HG03432 (cell line): Measurements from ENCODE around the gene TBC1D25.

Source experiments
- ATAC-seq: cut with Tn5 transposase; IDR thresholded peaks from one replicate; pipeline ENCODE4 v1.9.1; 2021; ENCODE audit warnings: mild to moderate bottlenecking, moderate library complexity; ENCODE audit not compliant: unreplicated experiment

TBC1D25 gene

GRCh38 chrX:48599341-48599740 is 59.8 kb downstream of the TBC1D25 start:
- ATAC-seq = no peak

GRCh38 chrX:48600226-48600625 is 60.7 kb downstream of the TBC1D25 start:
- ATAC-seq = no peak

GRCh38 chrX:48601741-48602394 is 62.4 kb downstream of the TBC1D25 start:
- ATAC-seq = no peak

GRCh38 chrX:48604701-48605100 is 65.2 kb downstream of the TBC1D25 start:
- ATAC-seq = no peak

DNA sequence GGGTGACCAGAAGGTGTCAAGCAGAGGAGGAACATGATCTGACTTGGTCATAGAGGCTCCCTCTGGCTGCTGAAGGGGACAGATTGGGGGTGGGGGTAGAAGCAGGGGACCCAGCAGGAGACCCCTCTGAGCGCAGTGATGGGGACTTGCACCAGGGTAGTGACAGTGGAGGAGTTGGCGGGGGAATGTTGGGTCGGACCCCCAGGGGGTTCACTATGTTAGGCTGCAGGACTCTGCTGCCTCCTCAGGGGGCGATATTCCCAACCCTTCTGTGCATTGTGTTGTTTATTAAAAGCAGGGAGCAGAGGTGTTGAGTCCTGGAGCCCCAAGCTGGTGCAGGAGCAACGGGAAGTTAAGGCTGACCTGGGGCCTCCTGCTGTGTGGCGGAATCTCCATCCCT is 66.6 kb downstream of the TBC1D25 start:
- ATAC-seq = no peak

DNA sequence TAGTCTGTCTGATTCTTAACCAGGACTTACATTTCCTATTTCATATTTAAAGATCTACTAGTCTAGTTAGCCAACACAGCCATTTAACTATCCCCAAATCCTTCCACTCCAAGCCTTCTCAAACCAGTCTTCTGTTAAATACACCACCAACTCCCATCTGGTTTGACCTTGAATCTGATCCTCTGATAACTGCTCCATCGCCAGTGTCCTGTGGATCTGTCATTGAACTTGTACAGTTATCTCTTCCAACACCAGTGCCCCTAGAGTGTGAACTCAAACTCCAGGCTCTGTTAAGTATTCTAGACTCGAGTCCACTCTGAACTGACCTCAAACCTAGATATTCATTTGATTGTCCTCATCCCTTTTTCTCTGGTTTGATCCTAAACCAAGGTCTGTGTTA is 72.2 kb downstream of the TBC1D25 start:
- no peak for ATAC-seq
